ENCODE results near the gene NF2.

DNA sequence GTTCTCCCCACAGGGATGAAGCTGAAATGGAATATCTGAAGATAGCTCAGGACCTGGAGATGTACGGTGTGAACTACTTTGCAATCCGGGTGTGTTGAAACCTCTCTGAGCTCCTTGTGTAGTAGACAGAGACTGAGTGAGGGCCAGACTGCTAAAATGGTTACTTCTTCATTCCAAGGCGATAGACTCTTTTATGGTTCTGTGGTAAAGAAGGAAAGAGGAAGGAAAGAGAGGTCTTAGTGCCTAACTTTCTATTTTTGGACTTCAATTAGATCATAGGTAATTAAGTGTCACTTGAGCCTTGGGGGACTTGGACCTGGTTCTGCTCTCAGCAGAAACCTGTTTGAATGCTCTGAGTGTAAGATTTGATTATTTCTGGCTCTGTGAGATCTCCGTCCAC lies 54.7 kb downstream of the NF2 start:
- TF ChIP-seq, protein P1, sequence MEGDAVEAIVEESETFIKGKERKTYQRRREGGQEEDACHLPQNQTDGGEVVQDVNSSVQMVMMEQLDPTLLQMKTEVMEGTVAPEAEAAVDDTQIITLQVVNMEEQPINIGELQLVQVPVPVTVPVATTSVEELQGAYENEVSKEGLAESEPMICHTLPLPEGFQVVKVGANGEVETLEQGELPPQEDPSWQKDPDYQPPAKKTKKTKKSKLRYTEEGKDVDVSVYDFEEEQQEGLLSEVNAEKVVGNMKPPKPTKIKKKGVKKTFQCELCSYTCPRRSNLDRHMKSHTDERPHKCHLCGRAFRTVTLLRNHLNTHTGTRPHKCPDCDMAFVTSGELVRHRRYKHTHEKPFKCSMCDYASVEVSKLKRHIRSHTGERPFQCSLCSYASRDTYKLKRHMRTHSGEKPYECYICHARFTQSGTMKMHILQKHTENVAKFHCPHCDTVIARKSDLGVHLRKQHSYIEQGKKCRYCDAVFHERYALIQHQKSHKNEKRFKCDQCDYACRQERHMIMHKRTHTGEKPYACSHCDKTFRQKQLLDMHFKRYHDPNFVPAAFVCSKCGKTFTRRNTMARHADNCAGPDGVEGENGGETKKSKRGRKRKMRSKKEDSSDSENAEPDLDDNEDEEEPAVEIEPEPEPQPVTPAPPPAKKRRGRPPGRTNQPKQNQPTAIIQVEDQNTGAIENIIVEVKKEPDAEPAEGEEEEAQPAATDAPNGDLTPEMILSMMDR (IDR thresholded peaks at IDR 0.05) = no peak
- no peak for TF ChIP-seq FOXP1 (CRISPR knock-in tag; IDR thresholded peaks at IDR 0.05; ENCODE audit: borderline replicate concordance)
- TF ChIP-seq SP1 (CRISPR knock-in tag; conservative IDR thresholded peaks at IDR 0.05) = no peak

All from WTC11 (cell line).